ENCODE measurements around the gene RETREG1. TPM values are rescaled to one million over a fixed set of nuclear protein-coding genes. Genes with fewer than 3 reads are reported as not detected.

RETREG1 gene
- total RNA-seq, 4 donors from 2014 or later, result 29.1 to 58.8 (median 43.3) TPM

DNA sequence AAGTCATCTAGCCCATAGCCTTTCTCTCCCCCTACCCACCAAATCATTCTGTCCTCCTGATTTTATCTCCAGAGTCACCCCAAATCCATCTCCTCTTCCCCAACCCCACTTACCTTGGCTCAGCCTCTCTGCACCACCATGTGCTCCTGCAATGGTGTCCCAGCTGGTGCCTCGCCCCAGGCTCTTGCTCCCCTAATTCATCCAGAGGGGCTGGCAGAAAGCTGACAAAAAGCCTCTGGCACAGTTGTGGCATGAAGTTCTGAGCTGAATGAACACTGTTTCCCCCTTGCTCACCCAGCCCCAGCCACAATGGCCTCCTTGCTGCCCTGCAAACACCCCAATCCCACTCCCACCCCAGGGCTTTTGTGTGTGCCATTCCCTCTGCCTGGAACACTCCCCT, 10.2 kb downstream of the RETREG1 start:
- intact Hi-C loops (cut with DNase I; ENCODE audit: low total_unique reads), result no loop called here
- H3K4me3 ChIP-seq (ENCODE audit: low read depth, poor library complexity, severe bottlenecking), result no peak overlapping the region
- DNase-seq (ENCODE audit: low spot score in 2 of 2), result no peak
- 95 to 100% methylated on average over 1 of the region's 1 CpG for WGBS, 2 donors
- TF ChIP-seq CTCF (IDR thresholded peaks at IDR 0.05) (no peak), POLR2A (IDR thresholded peaks at IDR 0.05) (no peak)

DNA sequence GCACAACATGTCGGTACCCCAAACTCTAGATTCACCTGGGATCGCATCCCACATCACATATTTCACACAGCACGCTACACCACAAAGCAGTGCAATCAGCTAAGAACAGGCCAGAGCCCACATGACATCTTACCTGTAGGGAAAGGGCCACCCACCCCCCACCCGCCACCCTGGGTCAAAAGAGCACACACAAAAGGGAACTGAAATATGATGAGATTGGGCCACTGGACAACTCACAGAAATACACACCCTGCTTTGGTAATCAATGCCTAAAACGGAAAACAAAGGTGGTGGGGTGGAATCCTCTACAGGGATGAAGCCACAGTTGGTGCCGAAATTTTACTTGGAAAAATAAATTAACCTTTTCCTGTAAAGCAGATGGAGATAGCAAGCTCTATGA, 13.1 kb downstream of the RETREG1 start:
- intact Hi-C loops (cut with DNase I; ENCODE audit: low total_unique reads), result no loop called here
- 87 to 91% methylated on average over 6 of the region's 6 CpGs for WGBS, 2 donors

DNA sequence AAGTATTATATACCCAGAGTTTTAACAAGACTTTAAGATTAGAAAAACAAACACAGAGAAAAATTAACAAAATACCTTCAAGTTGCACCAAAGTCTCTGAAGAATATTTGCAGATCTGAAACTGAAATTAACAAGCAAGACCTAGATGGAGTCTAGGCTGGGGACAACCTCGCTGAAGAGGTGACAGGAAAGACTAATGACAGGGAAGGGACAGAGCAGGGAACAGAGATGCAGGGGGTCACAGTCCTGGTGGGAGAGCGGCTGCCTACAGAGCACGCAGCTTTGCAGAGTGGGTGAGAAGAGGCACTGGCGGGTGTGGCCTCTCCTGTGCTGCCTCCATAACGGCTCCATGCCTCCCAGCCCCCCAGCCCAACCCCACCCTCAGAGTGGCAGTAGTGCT, 13.5 kb downstream of the RETREG1 start:
- WGBS, 2 donors, result 80 to 86% methylated on average over 5 of the region's 5 CpGs
- no peak for TF ChIP-seq POLR2A (IDR thresholded peaks at IDR 0.05)
- TF ChIP-seq CTCF (IDR thresholded peaks at IDR 0.05), result no peak
- H3K4me3 ChIP-seq (ENCODE audit: low read depth, poor library complexity, severe bottlenecking), result no peak overlapping the region
- DNase-seq (ENCODE audit: low spot score in 2 of 2), result no peak
- intact Hi-C loops (cut with DNase I; ENCODE audit: low total_unique reads), result no loop called here

More for the DNA sequence above, 13.1 kb downstream of the RETREG1 start:
- no peak overlapping the region for H3K4me3 ChIP-seq (ENCODE audit: low read depth, poor library complexity, severe bottlenecking)
- no peak for DNase-seq (ENCODE audit: low spot score in 2 of 2)
- TF ChIP-seq CTCF (IDR thresholded peaks at IDR 0.05) (no peak), POLR2A (IDR thresholded peaks at IDR 0.05) (no peak)

- TF ChIP-seq POLR2A (IDR thresholded peaks at IDR 0.05) (no peak), CTCF (IDR thresholded peaks at IDR 0.05) (no peak)
- DNase-seq (ENCODE audit: low spot score in 2 of 2), result peak in 1 of 2 donors; percentile 17
- intact Hi-C loops (cut with DNase I; ENCODE audit: low total_unique reads), result no loop called here
- no peak overlapping the region for H3K4me3 ChIP-seq (ENCODE audit: low read depth, poor library complexity, severe bottlenecking)
- WGBS, 2 donors, result 86% methylated on average over 10 of the region's 10 CpGs
These were observed 14.6 kb downstream of the RETREG1 start for GRCh38 chr5:16602182-16602581.

DNA sequence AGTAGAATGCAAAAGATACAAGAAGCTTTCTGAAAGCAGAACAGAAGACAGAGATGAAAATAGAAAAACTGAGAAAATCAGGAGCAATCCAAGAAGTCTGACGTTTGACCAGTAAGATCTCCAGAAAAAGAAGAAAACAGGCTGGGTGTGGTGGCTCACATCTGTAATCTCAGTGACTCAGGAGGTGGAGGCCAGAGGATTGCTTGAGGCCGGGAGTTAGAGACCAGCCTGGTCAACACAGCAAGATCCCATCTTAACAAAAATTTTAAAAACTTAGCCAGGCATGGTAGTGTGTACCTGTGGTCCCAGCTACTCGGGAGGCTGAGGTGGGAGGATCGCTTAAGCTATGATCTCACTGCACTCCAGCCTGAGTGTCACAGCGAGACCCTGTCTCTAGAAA, 15.9 kb downstream of the RETREG1 start:
- TF ChIP-seq CTCF (IDR thresholded peaks at IDR 0.05) (no peak), POLR2A (IDR thresholded peaks at IDR 0.05) (no peak)
- WGBS, 2 donors, result 73 to 77% methylated on average over 5 of the region's 5 CpGs
- intact Hi-C loops (cut with DNase I; ENCODE audit: low total_unique reads), result no loop called here
- no peak overlapping the region for H3K4me3 ChIP-seq (ENCODE audit: low read depth, poor library complexity, severe bottlenecking)
- peak in 1 of 2 donors; percentile 76 for DNase-seq (ENCODE audit: low spot score in 2 of 2)

DNA sequence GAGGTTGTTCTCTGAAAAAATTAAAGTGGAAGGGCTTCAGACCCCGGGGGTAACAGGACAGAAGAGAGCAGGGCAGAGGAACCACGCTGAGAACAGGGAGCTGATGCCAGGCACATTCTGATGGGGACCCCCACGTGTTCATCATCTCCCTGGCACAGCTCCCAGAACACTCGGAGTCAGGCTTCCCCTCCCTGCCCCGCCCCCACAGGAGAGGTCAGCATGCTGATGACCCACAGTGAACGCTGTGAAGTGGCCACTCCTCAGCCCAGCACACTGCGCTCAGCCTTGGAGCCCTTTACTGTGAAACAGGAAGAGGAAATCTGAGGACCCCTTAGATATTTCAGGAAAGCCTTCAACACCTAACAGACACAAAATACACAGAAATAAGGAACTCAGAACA, 16.4 kb downstream of the RETREG1 start:
- intact Hi-C loops (cut with DNase I; ENCODE audit: low total_unique reads), result no loop called here
- WGBS, 2 donors, result 31 to 38% methylated on average over 7 of the region's 7 CpGs
- H3K4me3 ChIP-seq (ENCODE audit: low read depth, poor library complexity, severe bottlenecking), result no peak overlapping the region
- TF ChIP-seq POLR2A (IDR thresholded peaks at IDR 0.05) (no peak), CTCF (IDR thresholded peaks at IDR 0.05) (no peak)
- peak in 1 of 2 donors; percentile 41 for DNase-seq (ENCODE audit: low spot score in 2 of 2)

Data from lower leg skin (tissue), 4 donors.